ENCODE data around the gene B3GALT4. TPM values are rescaled to one million over a fixed set of nuclear protein-coding genes. Genes with fewer than 3 reads are reported as not detected.

Gene B3GALT4
- total RNA-seq, 1 donor from 2014 or later: 2.1 TPM

GRCh38 chr6:33320315-33321181 lies 43.6 kb downstream of the B3GALT4 start:
- peak overlapping the region; percentile 13 for H3K27ac ChIP-seq (ENCODE audit: low read depth, low read length)
- H3K4me1 ChIP-seq (ENCODE audit: control insufficient read depth in 3 of 3, insufficient read depth in 3 of 3, low read length in 3 of 3): peaks cover 42 to 70% (median 55%) of the 10 kb centered on the region in 3 donors
- peak overlapping the region in 2 of 3 donors; percentile 35 to 85 for H3K4me3 ChIP-seq (ENCODE audit: low read length in 3 of 3)
- peaks cover 26 to 29% (median 27%) of the 10 kb centered on the region in 3 donors for H3K36me3 ChIP-seq (ENCODE audit: control insufficient read depth in 3 of 3, insufficient read depth in 3 of 3, low read length in 3 of 3)
- peak overlapping the region in 2 of 3 donors; percentile 36 to 57 for H3K9ac ChIP-seq (ENCODE audit: low read depth in 1 of 3, low read length in 3 of 3)
- no peaks in the 10 kb centered on the region for H3K27me3 ChIP-seq (ENCODE audit: control insufficient read depth in 3 of 3, insufficient read depth in 3 of 3, low read length in 3 of 3)
- no peaks in the 10 kb centered on the region for H3K9me3 ChIP-seq (ENCODE audit: control insufficient read depth in 3 of 3, low read length in 3 of 3)

GRCh38 chr6:33321227-33321626 lies 44.3 kb downstream of the B3GALT4 start:
- peaks cover 42 to 65% (median 55%) of the 10 kb centered on the region in 3 donors for H3K4me1 ChIP-seq (ENCODE audit: control insufficient read depth in 3 of 3, insufficient read depth in 3 of 3, low read length in 3 of 3)
- H3K4me3 ChIP-seq (ENCODE audit: low read length in 3 of 3): peak overlapping the region in 2 of 3 donors; percentile 85 to 97
- H3K27me3 ChIP-seq (ENCODE audit: control insufficient read depth in 3 of 3, insufficient read depth in 3 of 3, low read length in 3 of 3): no peaks in the 10 kb centered on the region
- H3K36me3 ChIP-seq (ENCODE audit: control insufficient read depth in 3 of 3, insufficient read depth in 3 of 3, low read length in 3 of 3): peaks cover 26 to 28% (median 27%) of the 10 kb centered on the region in 3 donors
- no peak overlapping the region for H3K27ac ChIP-seq (ENCODE audit: low read depth, low read length)
- no peaks in the 10 kb centered on the region for H3K9me3 ChIP-seq (ENCODE audit: control insufficient read depth in 3 of 3, low read length in 3 of 3)
- H3K9ac ChIP-seq (ENCODE audit: low read depth in 1 of 3, low read length in 3 of 3): peak overlapping the region in 2 of 3 donors; percentile 87 to 88

GRCh38 chr6:33323623-33323948 lies 46.7 kb downstream of the B3GALT4 start:
- Histone ChIP-seq H3K27ac (ENCODE audit: low read depth, low read length) (peak overlapping the region; percentile 76), H3K27me3 (ENCODE audit: control insufficient read depth in 3 of 3, insufficient read depth in 3 of 3, low read length in 3 of 3) (no peaks in the 10 kb centered on the region), H3K9me3 (ENCODE audit: control insufficient read depth in 3 of 3, low read length in 3 of 3) (no peaks in the 10 kb centered on the region), H3K9ac (ENCODE audit: low read depth in 1 of 3, low read length in 3 of 3) (peak overlapping the region; percentile 87 to 91 (median 88)), H3K4me1 (ENCODE audit: control insufficient read depth in 3 of 3, insufficient read depth in 3 of 3, low read length in 3 of 3) (peaks cover 33 to 48% (median 41%) of the 10 kb centered on the region in 3 donors), H3K4me3 (ENCODE audit: low read length in 3 of 3) (peak overlapping the region; percentile 78 to 97 (median 85)), H3K36me3 (ENCODE audit: control insufficient read depth in 3 of 3, insufficient read depth in 3 of 3, low read length in 3 of 3) (peaks cover 26 to 27% (median 26%) of the 10 kb centered on the region in 3 donors)

GRCh38 chr6:33324125-33324524 lies 47.2 kb downstream of the B3GALT4 start:
- H3K9ac ChIP-seq (ENCODE audit: low read depth in 1 of 3, low read length in 3 of 3): peak overlapping the region; percentile 87 to 91 (median 88)
- peak overlapping the region; percentile 78 to 97 (median 85) for H3K4me3 ChIP-seq (ENCODE audit: low read length in 3 of 3)
- no peaks in the 10 kb centered on the region for H3K9me3 ChIP-seq (ENCODE audit: control insufficient read depth in 3 of 3, low read length in 3 of 3)
- H3K27ac ChIP-seq (ENCODE audit: low read depth, low read length): peak overlapping the region; percentile 76
- H3K4me1 ChIP-seq (ENCODE audit: control insufficient read depth in 3 of 3, insufficient read depth in 3 of 3, low read length in 3 of 3): peaks cover 30 to 43% (median 37%) of the 10 kb centered on the region in 3 donors
- peaks cover 20 to 23% (median 20%) of the 10 kb centered on the region in 3 donors for H3K36me3 ChIP-seq (ENCODE audit: control insufficient read depth in 3 of 3, insufficient read depth in 3 of 3, low read length in 3 of 3)
- no peaks in the 10 kb centered on the region for H3K27me3 ChIP-seq (ENCODE audit: control insufficient read depth in 3 of 3, insufficient read depth in 3 of 3, low read length in 3 of 3)

Other genes starting within 250 kb of the B3GALT4 start
- 14.6 TPM for gene HLA-DPA1, start 203.5 kb upstream of the B3GALT4 start, total RNA-seq
- gene HLA-DPB1, start 201.1 kb upstream of the B3GALT4 start, total RNA-seq: 9.9 TPM
- 28.7 TPM for gene COL11A2, start 84.7 kb upstream of the B3GALT4 start, total RNA-seq
- gene RXRB, start 76.5 kb upstream of the B3GALT4 start, total RNA-seq: 17.7 TPM
- 53.2 TPM for gene SLC39A7, start 76.3 kb upstream of the B3GALT4 start, total RNA-seq
- gene HSD17B8, start 72.5 kb upstream of the B3GALT4 start, total RNA-seq: 15.7 TPM
- 20.4 TPM for gene RING1, start 68.6 kb upstream of the B3GALT4 start, total RNA-seq
- 43.8 TPM for gene VPS52, start 5.2 kb upstream of the B3GALT4 start, total RNA-seq
- gene RPS18, start 5.0 kb upstream of the B3GALT4 start, total RNA-seq: 8,222 TPM
- 67.3 TPM for gene WDR46, start 12.1 kb downstream of the B3GALT4 start, total RNA-seq
- 27.1 TPM for gene PFDN6, start 12.5 kb downstream of the B3GALT4 start, total RNA-seq
- gene RGL2, start 21.8 kb downstream of the B3GALT4 start, total RNA-seq: 18.3 TPM
- 16.7 TPM for gene TAPBP, start 37.0 kb downstream of the B3GALT4 start, total RNA-seq
- gene ZBTB22, start 40.6 kb downstream of the B3GALT4 start, total RNA-seq: 17.7 TPM
- 15.1 TPM for gene DAXX, start 45.8 kb downstream of the B3GALT4 start, total RNA-seq
- 12.0 TPM for gene KIFC1, start 114.7 kb downstream of the B3GALT4 start, total RNA-seq
- 5.7 TPM for gene PHF1, start 133.9 kb downstream of the B3GALT4 start, total RNA-seq
- gene CUTA, start 141.0 kb downstream of the B3GALT4 start, total RNA-seq: 73.1 TPM
- 1.6 TPM for gene SYNGAP1, start 142.9 kb downstream of the B3GALT4 start, total RNA-seq
- gene ZBTB9, start 177.5 kb downstream of the B3GALT4 start, total RNA-seq: 11.0 TPM

Measured in skeletal muscle tissue (tissue), 4 donors.